A549 treated with DMSO at 1 μM for 4 hours (cell line): ENCODE results near the gene LINGO3. TPM values are rescaled to one million over a fixed set of nuclear protein-coding genes. Genes with fewer than 3 reads are reported as not detected.

ENCODE experiments used
- total RNA-seq: library from RNA; stranded (reverse); fragments of 200-300 nt; extraction: Qiagen RNA extraction; gene quantifications from 5 replicates; pipeline ENCODE4 v1.2.3, GENCODE V29; 2022; ENCODE audit warnings: low read depth

Gene LINGO3, protein sequence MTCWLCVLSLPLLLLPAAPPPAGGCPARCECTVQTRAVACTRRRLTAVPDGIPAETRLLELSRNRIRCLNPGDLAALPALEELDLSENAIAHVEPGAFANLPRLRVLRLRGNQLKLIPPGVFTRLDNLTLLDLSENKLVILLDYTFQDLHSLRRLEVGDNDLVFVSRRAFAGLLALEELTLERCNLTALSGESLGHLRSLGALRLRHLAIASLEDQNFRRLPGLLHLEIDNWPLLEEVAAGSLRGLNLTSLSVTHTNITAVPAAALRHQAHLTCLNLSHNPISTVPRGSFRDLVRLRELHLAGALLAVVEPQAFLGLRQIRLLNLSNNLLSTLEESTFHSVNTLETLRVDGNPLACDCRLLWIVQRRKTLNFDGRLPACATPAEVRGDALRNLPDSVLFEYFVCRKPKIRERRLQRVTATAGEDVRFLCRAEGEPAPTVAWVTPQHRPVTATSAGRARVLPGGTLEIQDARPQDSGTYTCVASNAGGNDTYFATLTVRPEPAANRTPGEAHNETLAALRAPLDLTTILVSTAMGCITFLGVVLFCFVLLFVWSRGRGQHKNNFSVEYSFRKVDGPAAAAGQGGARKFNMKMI
- not detected in 5 replicates for total RNA-seq

GRCh38 chr19:2308114-2308556, at the start of gene LINGO3:
Gene LINGO3 (minus strand): TSS chr19:2308154. CDS start chr19:2291776, 16,378 bp downstream.

GRCh38 chr19:2328401-2329148, 20.6 kb upstream of the LINGO3 start, which contains the start of the genes LSM7 and SPPL2B:
Gene LSM7 (minus strand): TSS chr19:2328586. CDS start chr19:2328566, 20 bp downstream.
Gene SPPL2B (plus strand): TSS chr19:2328684. CDS start chr19:2328710, 26 bp downstream.

DNA sequence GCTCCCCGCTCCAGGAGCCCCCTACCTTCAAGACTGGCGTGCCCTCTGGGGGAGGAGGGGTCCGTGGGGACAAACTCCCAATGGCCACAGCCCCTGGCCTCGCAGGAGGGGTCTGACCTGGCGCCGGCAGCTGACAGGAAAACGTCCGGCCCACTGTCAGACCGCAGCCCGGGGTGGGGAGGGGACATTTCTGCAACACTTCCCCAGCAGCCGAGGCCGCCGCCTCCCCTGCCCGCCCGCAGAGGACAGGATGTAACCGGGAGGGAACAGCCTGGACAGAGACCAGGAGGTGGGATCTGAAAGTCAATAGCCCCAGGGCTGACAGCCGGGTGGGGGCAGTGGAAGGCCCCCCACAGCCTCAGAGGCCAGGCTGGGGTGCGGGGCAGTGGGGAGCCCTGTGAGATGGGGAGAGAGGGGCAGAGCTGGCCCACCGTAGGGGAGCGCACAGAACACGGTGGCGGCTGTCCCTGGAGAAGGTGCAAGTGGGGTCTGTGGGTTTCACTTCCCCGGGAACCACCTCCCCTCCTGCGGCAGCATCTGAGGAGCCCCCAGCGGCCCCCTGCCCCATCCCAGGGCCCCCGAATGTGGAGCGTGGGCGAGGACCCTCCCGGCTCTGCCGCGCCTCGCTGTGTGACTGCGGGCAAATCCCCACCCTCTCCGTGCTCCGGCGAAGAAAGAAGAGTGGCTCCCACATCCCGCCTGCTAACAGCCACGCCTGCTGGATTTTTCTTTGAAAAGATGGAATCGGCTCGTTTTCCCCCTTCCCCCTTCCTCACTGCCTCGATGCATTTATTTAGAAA, 25.7 kb downstream of the LINGO3 start, which contains the start of gene PEAK3:
Gene PEAK3, minus strand, starts transcription at position 114 of the 800 bp plus-strand sequence. CDS start 1,244 bp downstream, outside the sequence.

Other genes starting within 250 kb of the LINGO3 start
- gene MOB3A, start 211.8 kb downstream of the LINGO3 start, total RNA-seq = 8.5 to 12.8 TPM (median 10.9 TPM) in 5 replicates
- 0.37 to 0.75 TPM (median 0.47 TPM) in 5 replicates for gene IZUMO4, start 211.2 kb downstream of the LINGO3 start, total RNA-seq
- 65.8 to 82.7 TPM (median 78.4 TPM) in 5 replicates for gene AP3D1, start 156.6 kb downstream of the LINGO3 start, total RNA-seq
- gene DOT1L, start 144.2 kb downstream of the LINGO3 start, total RNA-seq = 16.3 to 19.2 TPM (median 16.9 TPM) in 5 replicates
- 37.5 to 49.5 TPM (median 47.4 TPM) in 5 replicates for gene PLEKHJ1, start 71.8 kb downstream of the LINGO3 start, total RNA-seq
- 57.3 to 75.2 TPM (median 68.3 TPM) in 5 replicates for gene SF3A2, start 71.3 kb downstream of the LINGO3 start, total RNA-seq
- 9.5 to 25.2 TPM (median 16.0 TPM) in 5 replicates for gene AMH, start 58.8 kb downstream of the LINGO3 start, total RNA-seq
- 0.61 to 1.3 TPM (median 0.74 TPM) in 5 replicates for gene JSRP1, start 51.7 kb downstream of the LINGO3 start, total RNA-seq
- not detected in 5 replicates for gene PEAK3, start 26.0 kb downstream of the LINGO3 start, total RNA-seq
- gene LSM7, start 20.4 kb upstream of the LINGO3 start, total RNA-seq = 127 to 156 TPM (median 143 TPM) in 5 replicates
- gene SPPL2B, start 20.5 kb upstream of the LINGO3 start, total RNA-seq = 14.4 to 23.9 TPM (median 20.3 TPM) in 5 replicates
- 0.02 to 0.08 TPM in 2 of 5 replicates, not detected in the others for gene TMPRSS9, start 52.1 kb upstream of the LINGO3 start, total RNA-seq
- 63.0 to 138 TPM (median 109 TPM) in 5 replicates for gene TIMM13, start 119.4 kb upstream of the LINGO3 start, total RNA-seq
- gene LMNB2, start 148.8 kb upstream of the LINGO3 start, total RNA-seq = 63.5 to 93.5 TPM (median 79.6 TPM) in 5 replicates
- 33.3 to 39.8 TPM (median 37.0 TPM) in 5 replicates for gene GADD45B, start 168.0 kb upstream of the LINGO3 start, total RNA-seq